Stimulated activated CD8-positive, alpha-beta memory T cell treated with anti-CD3 and anti-CD28 coated beads, Interleukin-12 subunit alpha, Interleukin-12 subunit beta, amount 100 ng/mL, for 24 hours (primary cell): ENCODE measurements around the gene UNC5C.

ENCODE experiments used
- DNase-seq: peaks from one replicate; pipeline ENCODE4 v3.0.0-alpha.2; 2020; ENCODE audit errors: extremely low read depth

Gene UNC5C

DNA sequence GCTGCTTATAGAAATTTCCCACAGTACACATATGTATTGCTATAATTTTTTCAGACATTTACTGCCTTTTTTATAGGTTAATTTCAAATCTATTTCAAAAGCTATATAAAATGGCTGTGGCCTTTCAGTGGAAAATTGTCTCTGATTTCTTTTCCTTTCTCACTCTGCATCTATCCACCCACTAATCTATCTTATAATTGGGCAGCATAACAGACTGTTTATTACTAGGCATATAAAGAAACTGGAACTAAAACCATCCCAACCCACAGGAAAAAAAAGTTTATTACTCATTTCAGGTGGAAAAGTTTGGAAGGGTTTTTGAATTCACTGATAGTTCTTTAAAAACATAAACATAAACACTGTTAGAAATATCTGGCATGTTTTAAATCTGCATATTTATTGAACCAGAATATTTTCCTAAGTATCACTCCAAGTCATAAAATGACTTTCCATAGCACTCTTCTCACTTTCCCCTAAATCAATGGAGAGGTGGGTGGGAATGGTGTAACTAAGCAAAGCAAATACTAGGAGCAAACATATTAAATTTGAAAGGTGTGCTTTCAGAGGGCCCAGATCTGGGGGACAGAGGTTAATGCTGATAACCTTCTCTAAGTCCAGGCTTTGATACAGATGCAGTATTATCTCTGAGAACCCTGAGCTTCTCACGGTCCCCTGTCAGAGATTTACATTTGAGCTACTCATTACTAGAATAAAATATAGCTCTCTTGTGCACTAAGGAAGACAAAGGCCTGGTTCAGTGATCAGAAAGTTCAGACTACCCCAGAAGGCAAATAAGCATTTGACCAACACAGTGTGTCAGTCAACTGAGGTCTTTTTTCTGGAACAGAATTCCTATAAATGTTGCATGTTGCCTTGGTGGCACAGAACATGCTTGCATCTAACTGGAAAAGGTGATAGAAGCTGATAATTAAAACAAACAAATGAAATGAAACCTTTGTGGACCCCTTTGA lies 328.3 kb downstream of the UNC5C start:
- DNase-seq, result no peak

- DNase-seq, result no peak
These were observed 329.7 kb downstream of the UNC5C start for GRCh38 chr4:95219109-95219508.

DNA sequence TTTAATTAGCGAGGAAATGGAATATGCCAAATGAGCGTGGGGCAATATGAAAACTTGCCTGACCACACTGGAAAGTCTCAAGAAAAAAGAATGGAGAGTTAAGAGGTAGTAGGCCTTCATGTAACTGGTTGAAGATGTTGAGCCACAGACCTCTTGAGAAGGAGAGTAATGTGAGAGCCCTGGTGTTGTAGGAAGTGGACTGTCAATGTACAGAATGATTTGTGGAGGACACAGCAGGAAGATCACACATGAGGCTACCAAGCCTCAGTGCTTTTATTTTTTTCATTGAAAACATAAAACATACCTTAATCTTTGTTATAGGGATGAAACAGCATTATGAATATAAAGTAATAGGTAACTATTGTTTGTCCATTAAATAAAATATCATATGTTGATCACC lies 331.6 kb downstream of the UNC5C start:
- no peak for DNase-seq

DNA sequence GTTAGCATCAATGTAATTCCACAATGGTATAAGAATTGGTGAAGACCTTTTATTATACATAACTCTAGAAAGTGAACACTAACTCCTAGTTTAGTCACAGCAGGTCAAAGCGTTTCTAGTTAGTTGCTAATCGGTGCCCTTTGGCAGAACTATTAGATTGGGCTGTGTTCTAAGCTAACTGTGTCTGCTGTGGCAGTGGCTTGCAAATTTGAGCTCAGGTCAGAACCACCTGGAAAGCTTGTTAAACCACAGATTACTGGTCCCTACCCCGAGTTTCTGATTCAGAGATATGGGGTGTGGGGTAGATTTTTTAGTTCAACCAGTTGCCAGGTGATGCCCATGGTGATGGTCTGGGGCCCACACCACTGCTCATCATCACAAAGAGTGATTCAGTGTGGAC lies 332.1 kb downstream of the UNC5C start:
- no peak for DNase-seq

DNA sequence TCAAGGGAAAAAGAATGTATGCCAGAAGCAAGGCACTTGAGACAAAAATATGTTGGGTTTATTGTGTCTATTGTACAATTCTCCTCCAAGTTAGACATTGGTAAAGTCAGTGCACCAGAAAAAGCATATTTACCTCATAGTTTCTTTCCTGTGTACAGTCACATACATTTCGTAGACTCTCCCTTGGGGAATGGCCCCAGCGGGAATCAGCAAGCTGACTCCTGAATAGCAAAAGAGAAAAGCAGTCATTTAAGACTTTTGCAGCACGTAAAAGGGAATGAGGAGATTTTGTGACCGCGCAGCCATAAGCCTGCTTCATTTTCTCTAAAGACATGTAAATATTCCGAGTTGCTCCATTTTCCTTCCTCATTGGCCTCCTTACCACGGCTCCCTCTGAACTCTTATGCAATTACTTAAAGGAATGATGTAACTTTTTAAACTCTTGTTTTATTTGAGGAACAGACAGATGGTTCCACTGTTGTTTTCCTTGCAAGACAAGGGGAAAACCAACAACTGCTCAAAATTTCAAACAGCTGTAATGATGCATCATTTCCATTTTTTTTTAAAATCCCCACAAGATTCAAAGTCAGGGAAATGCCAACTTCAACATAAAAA lies 332.7 kb downstream of the UNC5C start:
- no peak for DNase-seq

DNA sequence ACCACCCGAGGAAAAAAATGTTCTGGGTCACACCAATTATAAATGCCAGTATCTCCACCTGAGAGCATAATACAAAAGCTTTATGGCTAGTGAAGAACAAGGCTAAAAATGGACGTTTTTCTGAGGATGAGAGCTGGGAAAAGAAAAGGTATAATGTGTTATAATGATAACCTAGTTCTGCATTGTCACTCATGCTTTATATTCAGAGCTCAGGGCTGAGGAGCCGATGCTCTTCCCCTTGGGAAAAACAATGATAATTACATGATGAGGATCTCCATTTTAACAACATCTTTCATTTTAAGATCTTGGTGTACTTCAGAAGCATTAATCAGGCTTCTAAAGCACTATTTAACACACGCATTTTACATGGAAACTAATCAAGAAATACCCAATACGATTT lies 333.7 kb downstream of the UNC5C start:
- no peak for DNase-seq

- DNase-seq, result no peak
These were observed 334.4 kb downstream of the UNC5C start for GRCh38 chr4:95214408-95214807.

DNA sequence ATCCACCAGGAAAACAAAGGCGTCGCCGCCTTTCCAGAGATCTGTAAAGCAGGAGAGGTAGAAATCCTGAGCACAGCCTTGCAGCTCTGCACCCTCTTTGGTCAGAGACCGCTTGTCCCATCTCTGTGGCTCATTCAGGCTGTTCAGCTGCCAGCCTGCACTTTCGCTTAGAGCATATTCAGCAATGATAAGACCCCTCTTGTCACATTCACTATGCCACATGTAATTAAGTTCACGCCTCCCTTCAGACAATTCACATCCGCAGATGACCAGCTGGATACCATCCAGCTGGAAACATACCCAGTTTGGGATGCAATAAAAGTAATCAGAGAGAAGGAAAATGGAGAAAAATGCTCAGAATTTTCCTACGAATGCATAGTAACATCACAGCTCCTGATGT lies 335.4 kb downstream of the UNC5C start:
- DNase-seq, result no peak

GRCh38 chr4:95212692-95213091 lies 336.1 kb downstream of the UNC5C start:
- no peak for DNase-seq

DNA sequence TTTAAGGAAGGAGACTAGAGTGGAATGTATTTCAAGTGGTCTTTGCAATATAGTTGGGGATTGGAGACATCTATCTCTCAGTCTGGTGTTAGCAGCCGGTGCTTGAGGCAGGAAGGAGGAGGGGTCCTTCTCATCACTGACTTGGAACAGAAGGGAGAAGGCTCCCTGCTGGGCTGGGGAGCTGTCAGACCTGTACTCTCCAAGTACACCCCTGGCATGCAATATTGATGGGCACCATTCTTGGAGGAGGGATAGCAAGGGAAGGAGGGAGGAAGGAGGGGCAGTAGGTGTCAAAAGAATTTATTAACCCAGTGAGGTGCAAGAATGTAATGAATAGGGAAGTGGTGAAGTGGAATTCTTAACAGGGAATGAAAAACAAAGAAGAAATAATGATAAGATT lies 338.8 kb downstream of the UNC5C start:
- no peak for DNase-seq

- no peak for DNase-seq
These were observed 343.9 kb downstream of the UNC5C start for GRCh38 chr4:95204873-95205272.

DNA sequence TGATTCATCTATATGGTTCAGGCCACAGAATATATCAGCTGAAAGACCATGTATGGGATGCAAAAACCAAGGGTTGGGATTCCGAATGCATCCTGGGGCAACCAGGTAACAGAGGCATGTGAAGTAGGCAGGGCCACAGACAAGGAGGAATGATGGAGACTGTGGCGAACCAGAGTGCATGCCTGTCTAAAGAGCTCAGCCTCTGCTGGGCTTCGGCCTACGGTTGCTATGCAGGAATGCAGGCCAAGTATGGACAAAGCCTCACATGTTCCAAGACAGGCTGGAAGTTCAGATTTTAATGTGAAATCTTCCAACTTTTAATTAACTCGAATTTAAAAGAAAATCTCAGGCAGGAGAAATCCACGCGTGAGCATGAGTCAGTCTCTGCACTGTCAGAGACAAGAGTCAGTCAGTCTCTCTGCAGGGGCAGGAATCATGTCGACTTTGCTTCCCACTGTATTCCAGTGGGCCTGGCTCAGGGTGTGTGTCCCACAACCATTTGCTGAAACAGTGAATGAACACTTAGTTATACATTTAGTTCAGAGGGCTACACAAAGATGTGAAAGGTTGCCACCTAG lies 344.4 kb downstream of the UNC5C start:
- DNase-seq, result no peak

DNA sequence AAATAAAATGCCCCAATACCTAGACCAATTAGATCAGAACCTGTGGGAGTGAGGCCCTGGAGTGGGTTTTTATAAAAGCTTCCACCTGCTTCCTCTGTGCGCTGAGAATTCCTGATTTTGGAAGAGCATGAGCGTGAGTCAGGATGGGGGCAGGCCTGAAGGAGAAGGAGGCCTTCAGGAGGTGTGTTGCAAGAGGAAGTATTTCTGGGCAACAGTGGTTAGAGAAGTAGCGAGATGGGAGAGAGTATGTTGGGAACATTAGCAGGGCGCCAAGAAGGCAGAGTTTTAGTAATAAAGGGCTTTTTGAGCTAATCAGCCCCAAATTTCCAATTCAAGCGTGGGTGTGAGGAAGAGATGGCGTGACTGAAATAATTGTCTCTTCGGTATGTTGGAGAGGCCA lies 349.8 kb downstream of the UNC5C start:
- no peak for DNase-seq

DNA sequence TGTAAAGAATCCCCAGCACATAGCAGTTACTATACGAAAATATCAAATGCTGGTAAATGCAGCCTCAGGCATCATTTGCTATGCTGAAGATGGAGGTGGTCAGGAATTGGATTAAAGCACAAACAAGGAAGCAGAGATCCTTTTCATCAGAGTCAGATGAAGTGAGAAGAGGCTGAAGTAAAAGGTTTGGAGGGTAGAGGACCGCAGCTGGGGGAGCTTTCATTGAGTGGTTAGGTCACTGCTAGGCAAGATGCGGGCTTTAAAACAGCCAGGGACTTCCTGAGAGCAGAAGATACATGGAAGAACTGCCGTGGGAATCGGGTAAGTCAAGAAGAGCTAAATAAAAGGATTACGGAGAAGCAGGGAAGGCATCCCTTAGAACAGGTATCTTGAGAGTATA lies 351.4 kb downstream of the UNC5C start:
- no peak for DNase-seq

DNA sequence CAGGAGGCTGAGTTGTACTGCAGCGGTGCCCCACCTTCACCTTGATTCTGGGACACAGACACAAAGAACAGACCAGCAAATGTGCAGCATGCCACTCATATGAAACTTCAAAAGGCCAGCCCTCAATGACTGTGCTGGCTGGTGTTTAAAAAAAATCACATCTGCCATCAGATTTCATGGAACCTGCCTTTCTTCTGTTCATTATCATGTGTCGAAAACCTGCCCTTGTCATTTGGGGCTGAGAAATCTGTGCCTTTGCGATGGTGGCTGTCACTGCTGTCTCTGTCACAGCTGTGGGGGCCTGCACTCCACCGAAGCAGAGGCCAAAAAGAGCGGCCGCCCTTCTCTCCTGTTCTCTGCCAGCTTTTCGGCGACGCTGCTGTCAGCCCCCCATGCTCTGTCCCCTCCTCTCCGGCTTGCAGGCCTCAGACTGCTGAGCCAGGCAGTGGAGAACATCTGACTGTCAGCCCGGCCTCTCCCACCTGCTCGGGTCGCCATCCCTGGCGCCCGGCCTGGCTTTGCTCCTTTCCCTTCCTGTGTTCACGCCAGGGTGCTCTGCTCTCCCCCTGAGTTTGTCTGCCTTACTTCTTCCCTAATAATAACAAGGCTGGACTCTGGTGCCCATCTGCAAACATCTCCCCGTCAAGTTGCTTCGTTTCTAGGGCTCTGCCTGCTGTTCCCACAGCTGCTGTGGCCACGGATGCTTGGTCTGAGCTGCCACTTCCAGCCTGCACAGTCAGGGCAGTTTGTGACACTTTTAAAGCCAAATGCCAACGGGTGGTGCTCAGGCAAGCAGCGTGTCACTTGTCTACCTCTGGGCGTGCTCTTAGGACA lies 355.2 kb downstream of the UNC5C start:
- no peak for DNase-seq

GRCh38 chr4:95191537-95191936 lies 357.2 kb downstream of the UNC5C start:
- no peak for DNase-seq

DNA sequence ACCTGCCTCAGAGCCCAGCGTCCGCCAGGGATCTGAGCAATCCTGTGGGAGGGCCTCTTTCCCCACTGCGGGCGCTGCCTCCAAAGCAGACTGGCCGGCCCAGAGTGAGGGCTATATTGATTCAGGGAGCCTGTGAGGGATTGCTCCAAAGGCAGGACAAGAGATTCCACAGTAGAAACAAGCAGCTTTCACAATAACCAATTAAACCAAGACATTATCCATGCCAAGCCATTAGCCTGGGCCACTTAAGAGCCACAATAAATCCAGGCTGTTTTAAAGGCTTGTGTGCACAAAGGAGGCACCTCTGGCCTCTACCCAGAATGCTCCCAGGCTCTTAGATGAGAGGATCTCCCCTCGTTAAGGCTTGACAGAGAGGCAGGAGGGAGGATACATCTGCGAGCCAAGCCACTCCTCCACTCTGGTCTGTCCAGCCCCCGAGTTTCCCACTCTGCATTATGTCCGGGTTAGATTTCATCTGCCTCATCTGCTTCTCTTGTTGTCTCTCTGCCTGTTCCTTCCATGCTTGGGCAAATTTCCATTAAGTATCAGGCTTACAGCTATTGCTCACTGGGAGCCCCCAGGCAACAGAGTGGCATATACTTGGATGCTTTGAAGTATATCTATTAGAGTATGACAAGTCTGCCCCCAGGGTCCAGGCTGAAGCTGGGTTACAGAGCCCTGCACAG lies 357.9 kb downstream of the UNC5C start:
- no peak for DNase-seq

- no peak for DNase-seq
These were observed 359.9 kb downstream of the UNC5C start for GRCh38 chr4:95188701-95189370.

DNA sequence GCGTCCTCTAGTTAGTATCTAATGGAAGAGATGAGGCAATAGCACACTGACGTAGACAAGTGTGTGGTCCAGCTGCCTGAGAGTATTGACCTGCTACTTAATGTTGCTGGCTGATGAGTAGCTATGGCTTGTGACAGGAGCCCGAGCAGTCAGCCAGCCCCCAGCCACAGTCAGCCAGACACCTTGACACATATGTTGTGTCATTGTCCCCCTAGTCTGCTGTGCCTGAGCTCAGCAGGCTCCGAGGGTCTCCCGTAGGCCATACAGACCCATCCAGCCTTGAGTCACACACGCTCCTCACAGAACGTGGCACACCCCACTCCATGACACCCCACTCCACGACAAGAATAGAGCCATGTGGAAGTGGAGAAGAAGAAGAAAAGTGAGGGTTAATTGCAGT lies 362.1 kb downstream of the UNC5C start:
- DNase-seq, result no peak

DNA sequence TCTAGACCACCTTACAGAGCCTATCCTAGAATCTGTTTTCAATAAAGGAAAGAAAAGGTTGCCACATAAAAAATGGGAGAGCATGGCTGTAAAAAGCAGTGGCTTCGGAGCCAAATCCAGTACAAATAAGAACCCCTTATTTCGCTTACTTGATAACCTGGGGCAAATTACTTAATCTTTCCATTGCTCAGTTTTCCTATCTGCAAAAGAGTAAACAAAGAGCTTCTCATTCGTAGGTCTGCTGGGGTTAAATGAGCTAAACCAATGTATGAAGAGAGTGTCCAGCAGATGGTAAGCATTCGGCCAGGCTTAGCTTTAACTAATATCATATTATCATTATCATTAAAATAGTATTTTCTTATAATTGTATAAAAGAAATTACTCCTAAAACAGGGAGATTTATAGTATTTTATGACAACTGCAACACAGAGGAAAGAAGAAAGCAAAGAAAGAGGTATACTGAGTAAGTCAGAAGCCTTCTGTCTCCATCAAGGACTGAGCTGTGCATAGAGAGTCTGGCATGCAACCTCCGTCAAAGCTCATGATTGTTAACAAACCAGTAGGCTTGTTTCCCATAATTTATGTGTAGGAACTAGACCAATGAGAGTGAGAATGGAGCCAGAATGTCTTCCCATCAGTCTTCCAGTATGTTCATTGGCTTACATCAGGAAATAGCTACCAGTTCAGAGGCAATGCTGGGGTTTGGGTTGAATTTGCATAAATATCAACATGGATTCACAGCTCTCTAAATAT lies 364.9 kb downstream of the UNC5C start:
- no peak for DNase-seq
